ENCODE measurements around the gene DDX56.

DDX56 gene

DNA sequence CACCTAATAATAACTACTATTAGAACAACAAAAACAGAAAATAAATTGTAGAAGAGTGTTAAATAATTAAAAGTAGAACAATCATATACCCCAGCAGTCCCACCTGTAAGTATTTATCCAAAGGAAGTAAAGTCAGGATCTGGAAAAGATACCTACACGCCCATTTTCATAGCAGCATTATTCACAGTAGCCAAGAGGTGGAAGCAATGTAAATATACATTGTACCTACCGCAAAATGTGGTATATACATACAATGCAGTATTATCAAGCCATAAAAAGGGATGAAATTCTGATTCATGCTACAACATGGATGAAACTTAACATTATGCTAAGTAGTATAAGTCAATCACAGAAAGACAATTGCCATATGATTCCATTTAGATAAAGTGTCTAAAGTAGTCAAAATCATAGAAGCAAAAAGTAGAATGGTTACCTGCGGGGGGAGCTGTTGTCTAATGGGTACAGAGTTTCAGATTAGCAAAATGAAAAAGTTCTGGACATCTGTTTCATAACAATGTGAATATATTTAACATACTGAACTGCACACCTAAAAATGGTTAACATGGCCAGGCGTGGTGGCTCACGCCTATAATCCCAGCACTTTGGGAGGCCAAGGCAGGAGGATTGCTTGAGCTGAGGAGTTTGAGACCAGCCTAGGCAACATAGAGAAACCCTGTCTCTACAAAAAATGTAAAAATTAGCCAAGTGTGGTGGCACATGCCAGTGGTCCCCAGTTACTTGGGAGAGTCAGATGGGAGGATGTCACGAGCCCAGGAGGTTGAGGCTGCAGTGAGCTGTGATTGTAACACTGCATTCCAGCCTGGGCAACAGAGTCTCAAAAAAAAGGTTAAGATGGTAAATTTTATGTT, 14.4 kb upstream of the DDX56 start:
- DNase-seq = no peak
- Mint-ChIP-seq H3K27me3 (ENCODE audit: low read depth, poor library complexity) (peaks cover 30% of the 10 kb centered on the region), H3K27ac (no peak overlapping the region), H3K36me3 (ENCODE audit: low read depth) (no peaks in the 10 kb centered on the region), H3K4me3 (no peak overlapping the region), H3K4me1 (no peaks in the 10 kb centered on the region), H3K9me3 (no peaks in the 10 kb centered on the region)
- TF ChIP-seq, protein P1, sequence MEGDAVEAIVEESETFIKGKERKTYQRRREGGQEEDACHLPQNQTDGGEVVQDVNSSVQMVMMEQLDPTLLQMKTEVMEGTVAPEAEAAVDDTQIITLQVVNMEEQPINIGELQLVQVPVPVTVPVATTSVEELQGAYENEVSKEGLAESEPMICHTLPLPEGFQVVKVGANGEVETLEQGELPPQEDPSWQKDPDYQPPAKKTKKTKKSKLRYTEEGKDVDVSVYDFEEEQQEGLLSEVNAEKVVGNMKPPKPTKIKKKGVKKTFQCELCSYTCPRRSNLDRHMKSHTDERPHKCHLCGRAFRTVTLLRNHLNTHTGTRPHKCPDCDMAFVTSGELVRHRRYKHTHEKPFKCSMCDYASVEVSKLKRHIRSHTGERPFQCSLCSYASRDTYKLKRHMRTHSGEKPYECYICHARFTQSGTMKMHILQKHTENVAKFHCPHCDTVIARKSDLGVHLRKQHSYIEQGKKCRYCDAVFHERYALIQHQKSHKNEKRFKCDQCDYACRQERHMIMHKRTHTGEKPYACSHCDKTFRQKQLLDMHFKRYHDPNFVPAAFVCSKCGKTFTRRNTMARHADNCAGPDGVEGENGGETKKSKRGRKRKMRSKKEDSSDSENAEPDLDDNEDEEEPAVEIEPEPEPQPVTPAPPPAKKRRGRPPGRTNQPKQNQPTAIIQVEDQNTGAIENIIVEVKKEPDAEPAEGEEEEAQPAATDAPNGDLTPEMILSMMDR (IDR thresholded peaks at IDR 0.05) = no peak

DNA sequence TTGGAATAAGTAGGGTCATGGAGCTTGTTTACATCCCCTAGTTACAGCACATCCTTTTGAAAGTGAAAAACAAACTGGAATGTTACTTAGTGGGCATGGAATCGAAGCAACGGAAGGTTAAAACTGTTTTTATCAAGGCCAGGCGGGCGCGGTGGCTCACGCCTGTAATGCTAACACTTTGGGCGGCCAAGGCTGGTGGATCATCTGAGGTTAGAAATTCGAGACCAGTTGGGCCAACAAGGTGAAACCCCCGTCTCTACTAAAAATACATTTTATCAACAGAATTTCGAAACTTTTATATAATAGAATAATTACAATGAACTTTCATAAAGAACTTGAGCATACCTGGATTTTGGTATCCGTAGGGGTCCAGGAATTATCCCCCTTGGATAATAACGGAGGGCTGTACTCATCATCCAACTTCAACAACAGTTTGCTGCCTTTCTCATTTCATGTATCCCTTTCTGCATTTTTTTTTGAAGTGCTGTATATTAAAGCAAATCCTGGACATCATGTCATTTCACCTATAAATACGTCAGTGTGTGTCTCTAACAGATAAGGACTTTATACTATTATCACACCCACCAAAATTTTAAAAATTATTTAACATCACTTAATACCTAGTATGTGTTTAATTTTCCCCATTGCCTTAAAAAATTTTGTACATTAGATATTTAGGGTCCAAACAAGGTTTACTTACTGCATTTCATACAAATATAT, 9.6 kb upstream of the DDX56 start:
- Mint-ChIP-seq H3K9me3 (no peaks in the 10 kb centered on the region), H3K27me3 (ENCODE audit: low read depth, poor library complexity) (peaks cover 27% of the 10 kb centered on the region), H3K4me3 (peak overlapping the region; percentile 88), H3K27ac (no peak overlapping the region), H3K4me1 (peaks cover 36% of the 10 kb centered on the region), H3K36me3 (ENCODE audit: low read depth) (peaks cover 24% of the 10 kb centered on the region)
- TF ChIP-seq, protein P1 (IDR thresholded peaks at IDR 0.05) = no peak
- no peak for DNase-seq

DNA sequence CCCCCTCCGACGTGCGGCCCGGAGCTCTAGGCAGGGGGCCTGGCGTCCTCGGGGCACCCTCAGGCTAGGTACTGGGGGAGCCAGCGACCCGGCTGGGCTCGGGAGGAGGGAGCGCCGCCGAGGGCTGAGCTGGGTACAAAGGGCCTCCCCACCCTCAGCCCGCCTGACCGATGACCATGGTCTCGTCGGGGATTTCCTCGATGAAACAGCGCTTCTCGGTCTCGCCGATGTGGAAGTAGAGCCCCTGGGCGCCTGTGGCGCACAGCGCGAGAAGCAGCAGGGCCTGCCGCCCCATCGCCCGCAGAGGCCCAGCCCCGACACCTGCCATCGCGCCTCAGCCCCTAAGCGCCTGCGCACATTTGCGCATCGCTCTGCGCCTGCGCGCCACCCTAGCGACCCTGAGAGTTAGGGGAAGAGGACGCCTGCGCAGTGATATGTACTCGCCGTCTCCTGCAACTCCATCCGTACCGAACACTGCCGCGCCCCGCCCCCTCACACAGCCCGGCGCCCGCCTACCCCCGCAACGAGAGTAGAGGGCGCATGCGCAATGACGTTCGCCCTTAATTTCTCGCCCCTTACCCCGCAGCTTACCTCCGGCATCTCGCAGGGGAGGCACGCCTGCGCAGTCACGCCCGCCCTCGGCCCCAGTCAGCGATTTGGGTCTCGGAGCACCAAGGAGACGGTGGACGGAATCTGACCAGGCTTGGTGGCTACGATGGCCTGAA, 8.3 kb upstream of the DDX56 start, which contains the start of gene TMED4:
TMED4 (minus strand) TSS at position 353 of the 725 bp plus-strand sequence; CDS start at position 328, 25 bp downstream.
- H3K4me1 Mint-ChIP-seq = peaks cover 36% of the 10 kb centered on the region
- TF ChIP-seq, protein P1 (IDR thresholded peaks at IDR 0.05) = no peak
- DNase-seq = peak; percentile 100
- peak within 1 kb of the TSS; percentile 88 for H3K4me3 Mint-ChIP-seq
- peaks cover 27% of the 10 kb centered on the region for H3K27me3 Mint-ChIP-seq (ENCODE audit: low read depth, poor library complexity)
- H3K9me3 Mint-ChIP-seq = no peaks in the 10 kb centered on the region
- peaks cover 26% of the 10 kb centered on the region for H3K36me3 Mint-ChIP-seq (ENCODE audit: low read depth)
- peak within 1 kb of the TSS; percentile 90 for H3K27ac Mint-ChIP-seq

GRCh38 chr7:44580945-44581878, 7.5 kb upstream of the DDX56 start:
- H3K36me3 Mint-ChIP-seq (ENCODE audit: low read depth) = peaks cover 27% of the 10 kb centered on the region
- TF ChIP-seq, protein P1 (IDR thresholded peaks at IDR 0.05) = no peak
- peak overlapping the region; percentile 88 for H3K4me3 Mint-ChIP-seq
- no peaks in the 10 kb centered on the region for H3K9me3 Mint-ChIP-seq
- H3K4me1 Mint-ChIP-seq = peaks cover 37% of the 10 kb centered on the region
- peak; percentile 29 for DNase-seq
- peak overlapping the region; percentile 84 for H3K27ac Mint-ChIP-seq
- peaks cover 24% of the 10 kb centered on the region for H3K27me3 Mint-ChIP-seq (ENCODE audit: low read depth, poor library complexity)

DNA sequence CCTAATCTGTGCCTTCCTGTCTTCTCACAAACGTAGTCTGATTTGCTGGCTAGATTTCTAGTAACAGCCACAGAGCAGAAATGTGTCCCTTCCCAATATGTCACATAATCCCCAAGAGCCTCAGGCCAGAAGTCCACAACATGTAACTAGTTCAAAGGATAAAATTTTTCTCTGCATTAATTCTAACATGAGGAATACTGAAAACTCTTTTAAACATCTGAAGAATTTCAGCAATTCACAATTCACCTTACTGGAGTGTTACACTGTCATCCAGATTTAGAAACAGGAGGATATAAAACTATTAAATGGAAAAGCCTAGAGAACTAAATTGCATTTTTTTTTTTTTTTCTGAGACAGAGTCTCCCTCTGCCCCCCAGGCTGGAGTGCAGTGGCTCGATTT, 2.5 kb upstream of the DDX56 start:
- H3K9me3 Mint-ChIP-seq = no peaks in the 10 kb centered on the region
- H3K27ac Mint-ChIP-seq = no peak overlapping the region
- no peak for DNase-seq
- H3K4me3 Mint-ChIP-seq = peak overlapping the region; percentile 57
- peaks cover 56% of the 10 kb centered on the region for H3K36me3 Mint-ChIP-seq (ENCODE audit: low read depth)
- TF ChIP-seq, protein P1 (IDR thresholded peaks at IDR 0.05) = no peak
- peaks cover 60% of the 10 kb centered on the region for H3K4me1 Mint-ChIP-seq
- H3K27me3 Mint-ChIP-seq (ENCODE audit: low read depth, poor library complexity) = no peaks in the 10 kb centered on the region
